ENCODE data around the gene ABHD12.

The ABHD12 gene

DNA sequence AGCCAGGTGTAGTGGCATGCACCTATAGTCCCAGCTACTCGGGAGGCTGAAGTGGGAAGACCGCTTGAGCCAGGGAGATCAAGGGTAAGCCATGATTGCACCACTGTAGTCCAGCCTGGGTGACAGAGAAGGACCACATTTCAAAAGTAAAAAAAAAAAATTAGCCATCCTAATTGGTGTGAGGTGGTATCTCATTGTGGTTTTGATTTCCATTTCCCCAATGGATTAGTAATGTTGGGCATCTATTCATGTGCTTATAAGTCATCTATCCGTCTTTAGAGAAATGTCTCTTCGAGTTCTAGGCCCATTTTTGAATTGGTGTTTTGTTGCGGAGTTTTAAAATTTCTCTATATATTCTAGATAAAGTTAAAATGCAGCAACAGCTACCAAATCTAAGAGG, 21.7 kb downstream of the ABHD12 start:
- H4K20me1 ChIP-seq (ENCODE audit: insufficient read depth, low read length): peaks cover 35% of the 10 kb centered on the region; the same call in 1 of the 2 replicates
- no peak for TF ChIP-seq EZH2 (IDR thresholded peaks at IDR 0.05; ENCODE audit: borderline replicate concordance, low read depth, low read length, severe bottlenecking)
- TF ChIP-seq, protein P1, sequence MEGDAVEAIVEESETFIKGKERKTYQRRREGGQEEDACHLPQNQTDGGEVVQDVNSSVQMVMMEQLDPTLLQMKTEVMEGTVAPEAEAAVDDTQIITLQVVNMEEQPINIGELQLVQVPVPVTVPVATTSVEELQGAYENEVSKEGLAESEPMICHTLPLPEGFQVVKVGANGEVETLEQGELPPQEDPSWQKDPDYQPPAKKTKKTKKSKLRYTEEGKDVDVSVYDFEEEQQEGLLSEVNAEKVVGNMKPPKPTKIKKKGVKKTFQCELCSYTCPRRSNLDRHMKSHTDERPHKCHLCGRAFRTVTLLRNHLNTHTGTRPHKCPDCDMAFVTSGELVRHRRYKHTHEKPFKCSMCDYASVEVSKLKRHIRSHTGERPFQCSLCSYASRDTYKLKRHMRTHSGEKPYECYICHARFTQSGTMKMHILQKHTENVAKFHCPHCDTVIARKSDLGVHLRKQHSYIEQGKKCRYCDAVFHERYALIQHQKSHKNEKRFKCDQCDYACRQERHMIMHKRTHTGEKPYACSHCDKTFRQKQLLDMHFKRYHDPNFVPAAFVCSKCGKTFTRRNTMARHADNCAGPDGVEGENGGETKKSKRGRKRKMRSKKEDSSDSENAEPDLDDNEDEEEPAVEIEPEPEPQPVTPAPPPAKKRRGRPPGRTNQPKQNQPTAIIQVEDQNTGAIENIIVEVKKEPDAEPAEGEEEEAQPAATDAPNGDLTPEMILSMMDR (IDR thresholded peaks at IDR 0.05; ENCODE audit: borderline replicate concordance, extremely low read depth, low read length, poor library complexity, severe bottlenecking): no peak
- H3K79me2 ChIP-seq (ENCODE audit: insufficient read depth, low read length): peaks cover 99% of the 10 kb centered on the region
- H2AFZ ChIP-seq (ENCODE audit: low read depth, low read length): no peak overlapping the region
- no peaks in the 10 kb centered on the region for H3K4me1 ChIP-seq (ENCODE audit: insufficient read depth, low read length)
- H3K4me3 ChIP-seq (ENCODE audit: low read depth in 1 of 2, low read length in 2 of 2): no peak overlapping the region
- ATAC-seq (ENCODE audit: insufficient read depth, low read depth) (no peak), DNase-seq (no peak)
- H3K9ac ChIP-seq (ENCODE audit: low read depth, low read length): no peak overlapping the region
- H3K36me3 ChIP-seq (ENCODE audit: insufficient read depth, low read length): peaks cover 13% of the 10 kb centered on the region; the same call in 1 of the 2 replicates
- H3K4me2 ChIP-seq (ENCODE audit: insufficient read depth, low read length): no peak overlapping the region
- no peak overlapping the region for H3K27ac ChIP-seq (ENCODE audit: low read length)
- H3K9me3 ChIP-seq (ENCODE audit: insufficient read depth, low read length, severe bottlenecking): no peaks in the 10 kb centered on the region
- H3K27me3 ChIP-seq (ENCODE audit: insufficient read depth, low read length, poor library complexity): no peaks in the 10 kb centered on the region

GRCh38 chr20:25368526-25368925, 22.1 kb downstream of the ABHD12 start:
- Histone ChIP-seq H3K4me2 (ENCODE audit: insufficient read depth, low read length) (no peak overlapping the region), H3K36me3 (ENCODE audit: insufficient read depth, low read length) (peaks cover 8% of the 10 kb centered on the region; the same call in 1 of the 2 replicates), H3K4me3 (ENCODE audit: low read depth in 1 of 2, low read length in 2 of 2) (no peak overlapping the region), H3K27ac (ENCODE audit: low read length) (no peak overlapping the region), H3K9ac (ENCODE audit: low read depth, low read length) (no peak overlapping the region), H3K27me3 (ENCODE audit: insufficient read depth, low read length, poor library complexity) (no peaks in the 10 kb centered on the region), H3K9me3 (ENCODE audit: insufficient read depth, low read length, severe bottlenecking) (no peaks in the 10 kb centered on the region), H3K4me1 (ENCODE audit: insufficient read depth, low read length) (no peaks in the 10 kb centered on the region), H3K79me2 (ENCODE audit: insufficient read depth, low read length) (peaks cover 99% of the 10 kb centered on the region), H2AFZ (ENCODE audit: low read depth, low read length) (no peak overlapping the region), H4K20me1 (ENCODE audit: insufficient read depth, low read length) (peaks cover 31% of the 10 kb centered on the region; the same call in 1 of the 2 replicates)
- TF ChIP-seq, protein P1 (IDR thresholded peaks at IDR 0.05; ENCODE audit: borderline replicate concordance, extremely low read depth, low read length, poor library complexity, severe bottlenecking): no peak
- no peak for TF ChIP-seq EZH2 (IDR thresholded peaks at IDR 0.05; ENCODE audit: borderline replicate concordance, low read depth, low read length, severe bottlenecking)
- no peak for ATAC-seq (ENCODE audit: insufficient read depth, low read depth)
- no peak for DNase-seq

GRCh38 chr20:25364879-25365699, 25.5 kb downstream of the ABHD12 start:
- Histone ChIP-seq H3K27ac (ENCODE audit: low read length) (no peak overlapping the region), H3K27me3 (ENCODE audit: insufficient read depth, low read length, poor library complexity) (no peaks in the 10 kb centered on the region), H4K20me1 (ENCODE audit: insufficient read depth, low read length) (peaks cover 24% of the 10 kb centered on the region), H3K4me1 (ENCODE audit: insufficient read depth, low read length) (no peaks in the 10 kb centered on the region; the same call in 1 of the 2 replicates), H3K4me3 (ENCODE audit: low read depth in 1 of 2, low read length in 2 of 2) (no peak overlapping the region), H3K36me3 (ENCODE audit: insufficient read depth, low read length) (peaks cover 3% of the 10 kb centered on the region; the same call in 1 of the 2 replicates), H3K9ac (ENCODE audit: low read depth, low read length) (no peak overlapping the region), H3K9me3 (ENCODE audit: insufficient read depth, low read length, severe bottlenecking) (no peaks in the 10 kb centered on the region), H2AFZ (ENCODE audit: low read depth, low read length) (no peak overlapping the region), H3K4me2 (ENCODE audit: insufficient read depth, low read length) (no peak overlapping the region), H3K79me2 (ENCODE audit: insufficient read depth, low read length) (peaks cover 97% of the 10 kb centered on the region)
- no peak for ATAC-seq (ENCODE audit: insufficient read depth, low read depth)
- no peak for TF ChIP-seq EZH2 (IDR thresholded peaks at IDR 0.05; ENCODE audit: borderline replicate concordance, low read depth, low read length, severe bottlenecking)
- TF ChIP-seq, protein P1 (IDR thresholded peaks at IDR 0.05; ENCODE audit: borderline replicate concordance, extremely low read depth, low read length, poor library complexity, severe bottlenecking): no peak
- no peak for DNase-seq

All from DND-41 (cell line).